Dedifferentiated amniotic fluid mesenchymal stem cell (primary cell): ENCODE results near the gene DGKQ.
"Not testable (repeated sequence)": the region's sequence is repeated elsewhere in the genome, so short reads cannot be mapped to it uniquely, and the experiment has no call there.

Experiments used
- DNase-seq: peaks from one replicate; pipeline ENCODE4 v3.0.0-alpha.2; 2016; ENCODE audit errors: extremely low spot score

The DGKQ gene

GRCh38 chr4:1009542-1010394, 36.4 kb upstream of the DGKQ start:
- peak; percentile 15 for DNase-seq

- DNase-seq: no peak
These were observed 35.6 kb upstream of the DGKQ start for GRCh38 chr4:1008840-1009541.

DNA sequence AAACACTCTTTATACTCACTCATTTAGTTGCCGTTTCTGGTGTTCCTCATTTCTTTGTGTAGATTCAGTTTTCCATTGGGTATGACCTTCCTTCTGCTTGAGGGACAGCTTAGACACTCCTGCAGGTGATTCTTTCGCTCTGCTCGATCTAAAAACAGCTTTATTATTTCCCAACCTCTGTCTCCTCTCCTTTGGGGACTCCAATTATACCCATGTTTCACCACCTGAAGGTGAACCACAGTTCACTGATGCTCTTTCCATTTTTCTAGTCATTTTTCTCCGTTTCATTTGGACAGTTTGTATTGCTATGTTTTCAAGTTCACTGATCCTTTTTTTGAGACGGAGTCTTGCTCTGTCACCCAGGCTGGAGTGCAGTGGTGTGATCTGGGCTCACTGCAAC, 33.5 kb upstream of the DGKQ start:
- DNase-seq: no peak

DNA sequence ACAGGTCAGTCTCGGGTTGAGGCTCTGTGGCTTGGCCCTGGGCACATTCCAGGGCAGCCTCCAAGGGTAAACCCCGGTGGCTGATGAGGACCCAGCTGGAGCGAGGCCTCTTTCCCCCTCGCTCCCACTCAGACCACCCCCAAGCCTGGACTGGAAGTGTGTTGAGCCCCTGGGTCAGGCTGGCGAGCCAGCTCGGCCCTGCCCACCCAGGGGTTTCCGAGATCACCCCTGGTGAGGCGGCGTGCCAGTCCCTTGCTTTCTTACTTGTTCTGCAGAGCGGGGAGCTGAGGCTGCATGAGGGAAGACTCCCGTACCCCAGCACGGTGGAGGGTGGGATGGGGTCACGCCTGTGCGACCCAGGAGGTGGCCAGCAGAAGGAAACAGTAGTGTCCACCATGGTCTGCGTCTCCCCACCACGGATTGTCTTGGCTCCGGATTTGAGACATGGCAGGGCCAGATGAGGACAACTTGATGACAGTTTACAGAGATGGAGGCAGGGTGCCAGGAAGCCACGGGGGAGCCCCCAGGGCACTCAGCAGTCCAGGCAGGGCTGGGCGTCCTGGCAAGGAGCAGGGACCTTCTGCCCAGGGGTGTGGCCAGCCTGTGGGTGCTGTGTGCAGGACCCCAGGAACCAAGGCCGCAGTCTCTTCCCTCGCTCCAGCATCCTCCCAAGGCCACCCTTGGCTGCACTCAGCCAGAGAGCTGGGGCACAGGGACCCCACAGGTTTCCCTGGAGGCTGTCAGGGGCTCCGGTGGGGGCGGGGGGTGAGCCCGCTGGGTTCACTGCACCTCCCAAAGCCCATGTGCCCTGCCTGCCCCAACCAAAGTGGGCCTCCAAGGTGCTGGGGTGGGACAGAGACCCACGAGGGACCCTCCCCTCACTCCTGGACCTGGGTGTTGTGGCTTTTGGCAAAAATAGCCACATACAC, 31.5 kb upstream of the DGKQ start:
- no peak for DNase-seq

DNA sequence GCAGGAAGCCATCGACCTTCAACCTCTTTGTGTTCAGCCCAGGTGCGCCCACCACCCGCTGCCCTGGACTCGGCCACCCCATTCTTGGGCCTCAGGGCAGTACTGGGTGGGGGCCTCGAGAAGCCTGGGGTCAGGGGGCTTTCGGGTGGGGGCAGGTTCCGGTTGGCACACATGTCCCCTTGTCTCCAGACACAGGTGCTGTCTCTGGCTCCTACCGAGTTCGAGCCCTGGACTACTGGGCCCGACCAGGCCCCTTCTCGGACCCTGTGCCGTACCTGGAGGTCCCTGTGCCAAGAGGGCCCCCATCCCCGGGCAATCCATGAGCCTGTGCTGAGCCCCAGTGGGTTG, 30.7 kb upstream of the DGKQ start:
- DNase-seq: no peak

- no peak for DNase-seq
These were observed 30.1 kb upstream of the DGKQ start for GRCh38 chr4:1003271-1004070.

- no peak for DNase-seq
These were observed 29.4 kb upstream of the DGKQ start for GRCh38 chr4:1002631-1003251.

DNA sequence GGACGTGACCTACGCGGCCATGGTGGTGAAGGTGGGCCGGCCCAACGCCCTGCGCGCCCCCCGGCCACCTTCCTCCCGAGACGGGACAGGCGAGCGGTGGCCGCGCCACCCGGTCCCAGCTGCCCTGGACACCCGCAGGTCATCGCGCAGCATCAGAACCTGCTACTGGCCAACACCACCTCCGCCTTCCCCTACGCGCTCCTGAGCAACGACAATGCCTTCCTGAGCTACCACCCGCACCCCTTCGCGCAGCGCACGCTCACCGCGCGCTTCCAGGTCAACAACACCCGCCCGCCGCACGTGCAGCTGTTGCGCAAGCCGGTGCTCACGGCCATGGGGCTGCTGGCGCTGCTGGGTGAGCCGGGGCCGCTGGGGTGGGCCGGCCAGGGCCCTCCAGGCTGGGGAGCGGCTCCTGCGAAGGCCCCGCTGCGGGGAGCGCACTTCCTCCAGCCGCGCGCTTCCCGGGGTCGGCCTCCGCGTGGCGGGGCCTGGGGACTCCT, 28.8 kb upstream of the DGKQ start:
- no peak for DNase-seq

GRCh38 chr4:1001561-1002130, 28.3 kb upstream of the DGKQ start:
- DNase-seq: no peak

DNA sequence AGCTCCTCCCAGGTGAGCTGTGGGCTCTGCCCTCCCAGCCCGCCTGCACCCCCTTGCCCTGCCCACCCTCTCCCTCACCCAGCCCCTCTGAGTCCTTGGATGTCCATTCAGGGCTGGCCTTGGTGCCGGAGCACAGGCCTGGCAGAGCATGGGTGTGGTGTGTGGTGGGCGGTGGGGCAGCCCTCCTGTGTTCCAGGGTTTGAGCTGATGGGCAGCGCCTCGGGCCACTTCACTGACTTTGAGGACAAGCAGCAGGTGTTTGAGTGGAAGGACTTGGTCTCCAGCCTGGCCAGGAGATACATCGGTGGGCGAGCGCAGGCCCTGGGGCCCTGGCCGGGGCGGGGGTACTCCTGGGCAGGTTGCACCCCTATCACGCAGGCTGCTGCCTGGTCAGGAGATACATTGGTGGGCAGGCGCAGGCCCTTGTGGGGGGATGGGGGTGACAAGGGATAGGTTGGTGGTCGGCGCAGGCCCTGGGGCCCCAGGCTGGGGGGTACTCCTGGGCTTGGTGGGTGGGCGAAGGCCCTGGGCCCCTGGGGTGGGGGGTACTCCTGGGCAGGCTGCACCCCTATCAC, 27.4 kb upstream of the DGKQ start:
- no peak for DNase-seq

DNA sequence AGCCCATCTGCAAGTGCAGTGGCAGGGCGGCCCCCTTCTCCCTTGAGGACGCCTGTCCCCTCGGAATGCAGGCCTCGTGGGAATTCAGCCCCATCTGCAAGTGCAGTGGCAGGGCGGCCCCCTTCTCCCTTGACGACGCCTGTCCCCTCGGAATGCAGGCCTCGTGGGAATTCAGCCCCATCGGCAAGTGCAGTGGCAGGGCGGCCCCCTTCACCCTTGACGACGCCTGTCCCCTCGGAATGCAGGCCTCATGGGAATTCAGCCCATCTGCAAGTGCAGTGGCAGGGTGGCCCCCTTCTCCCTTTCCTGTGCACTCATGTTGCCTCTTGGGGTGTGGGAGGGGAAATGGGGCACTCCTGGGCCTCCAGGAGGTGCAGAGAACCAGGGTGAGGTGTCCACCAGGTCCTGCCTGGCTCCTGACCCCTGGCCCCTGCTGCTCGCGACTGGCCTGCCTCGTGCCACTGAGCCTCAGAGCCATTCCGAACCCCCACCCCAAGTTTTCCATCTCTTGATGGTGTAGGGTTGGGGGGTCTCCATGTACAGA, 26.6 kb upstream of the DGKQ start:
- no peak for DNase-seq

DNA sequence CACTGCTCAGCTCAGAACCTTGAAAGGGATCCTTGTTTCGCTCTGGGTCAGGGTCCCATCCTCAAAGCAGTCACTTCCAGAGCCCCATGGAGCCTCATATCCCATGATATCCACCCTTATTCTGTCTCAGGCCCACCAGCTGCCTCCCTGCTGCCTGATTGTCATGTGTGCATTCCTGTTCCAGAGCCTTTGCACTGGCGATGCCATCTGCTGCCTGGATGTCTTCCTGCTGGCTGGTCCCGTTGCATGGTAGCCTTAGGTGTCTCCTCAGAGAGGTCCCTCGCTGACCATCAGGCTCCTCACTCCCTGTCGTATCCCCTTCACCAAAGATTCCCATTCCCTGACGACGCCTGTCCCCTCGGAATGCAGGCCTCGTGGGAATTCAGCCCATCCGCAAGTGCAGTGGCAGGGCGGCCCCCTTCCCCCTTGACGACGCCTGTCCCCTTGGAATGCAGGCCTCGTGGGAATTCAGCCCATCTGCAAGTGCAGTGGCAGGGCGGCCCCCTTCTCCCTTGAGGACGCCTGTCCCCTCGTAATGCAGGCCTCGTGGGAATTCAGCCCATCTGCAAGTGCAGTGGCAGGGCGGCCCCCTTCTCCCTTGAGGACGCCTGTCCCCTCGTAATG, 26.0 kb upstream of the DGKQ start:
- not testable (repeated sequence) for DNase-seq

DNA sequence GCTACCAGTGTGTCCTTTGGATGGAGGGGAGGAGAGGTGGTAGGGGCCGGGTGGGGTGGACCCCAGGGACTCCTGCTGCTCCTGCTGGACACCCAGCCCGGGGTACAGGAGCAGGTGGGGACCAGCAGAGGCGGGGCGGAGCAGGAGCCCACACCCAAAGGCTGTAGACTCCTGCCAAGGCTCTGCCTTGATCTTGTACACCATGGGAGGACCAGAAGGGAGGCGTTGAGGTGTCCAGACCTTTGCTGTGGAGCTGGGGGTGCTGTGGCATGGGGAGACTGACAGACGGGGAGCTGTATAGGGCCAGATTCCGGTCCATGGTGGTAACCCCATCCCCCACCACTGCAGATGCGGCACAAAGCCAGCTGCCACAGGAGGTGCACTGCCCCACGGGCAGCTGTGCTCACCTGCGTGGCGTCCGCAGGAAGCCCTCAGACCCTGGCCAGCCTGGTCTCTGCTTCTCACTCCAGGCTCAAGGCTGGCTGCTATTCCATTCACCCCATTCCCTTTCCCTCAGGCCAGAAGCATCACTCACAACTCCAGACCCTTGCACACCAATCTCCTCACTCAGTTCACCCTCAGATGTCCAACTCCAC, 24.8 kb upstream of the DGKQ start:
- DNase-seq: no peak

- no peak for DNase-seq
These were observed 24.2 kb upstream of the DGKQ start for GRCh38 chr4:997375-998071.

GRCh38 chr4:996997-997374, 23.6 kb upstream of the DGKQ start:
- no peak for DNase-seq

- no peak for DNase-seq
These were observed 22.9 kb upstream of the DGKQ start for GRCh38 chr4:996030-996996.
